DOHH2 (cell line): ENCODE data around the gene FAIM2.

Source experiments
- H3F3A ChIP-seq: fragments of 200-600 bp; sonication (generic), shearing (Covaris generic); 2 replicates; pipeline ENCODE4 v1.6.0; 2016; ENCODE audit warnings: antibody characterized with exemption, mild to moderate bottlenecking; ENCODE audit not compliant: control insufficient read depth, insufficient read depth
- H3K27ac ChIP-seq: fragments of 200-600 bp; sonication (generic); 2 replicates; pipeline ENCODE4 v1.5.1; 2014; ENCODE audit warnings: low read depth, mild to moderate bottlenecking, low read length, moderate library complexity
- H3K27me3 ChIP-seq: fragments of 200-600 bp; sonication (generic); 2 replicates; pipeline ENCODE4 v1.6.1; 2014; ENCODE audit warnings: mild to moderate bottlenecking, low read length, mixed read lengths; ENCODE audit not compliant: control insufficient read depth
- H3K36me3 ChIP-seq: fragments of 200-600 bp; sonication (generic); 2 replicates; pipeline ENCODE4 v1.6.1; 2014; ENCODE audit warnings: mild to moderate bottlenecking, low read length, moderate library complexity, mixed read lengths; ENCODE audit not compliant: control insufficient read depth
- H3K4me1 ChIP-seq: fragments of 200-600 bp; sonication (generic); 2 replicates; pipeline ENCODE4 v1.6.1; 2014; ENCODE audit warnings: mild to moderate bottlenecking, low read length, mixed read lengths; ENCODE audit not compliant: control insufficient read depth
- H3K4me2 ChIP-seq: fragments of 200-600 bp; sonication (generic); 2 replicates; pipeline ENCODE4 v1.6.0; 2014; ENCODE audit warnings: mild to moderate bottlenecking, low read length, moderate library complexity
- H3K4me3 ChIP-seq: fragments of 200-600 bp; sonication (generic); 2 replicates; pipeline ENCODE4 v1.5.1; 2014; ENCODE audit warnings: mild to moderate bottlenecking, low read length, mixed read lengths
- H3K79me2 ChIP-seq: fragments of 200-600 bp; sonication (generic); 2 replicates; pipeline ENCODE4 v1.6.1; 2014; ENCODE audit warnings: mild to moderate bottlenecking, low read length, mixed read lengths; ENCODE audit not compliant: control insufficient read depth
- H3K9me2 ChIP-seq: fragments of 200-600 bp; sonication (generic); replicated peaks from 2 replicates; pipeline ENCODE4 v1.6.1; 2014; ENCODE audit warnings: mild to moderate bottlenecking, low read length, mixed read lengths; ENCODE audit not compliant: control insufficient read depth
- H3K9me3 ChIP-seq: fragments of 200-600 bp; sonication (generic); 2 replicates; pipeline ENCODE4 v1.6.1; 2014; ENCODE audit warnings: antibody characterized with exemption, low read length, mixed read lengths; ENCODE audit not compliant: control insufficient read depth, insufficient read depth
- H4K20me1 ChIP-seq: fragments of 200-600 bp; sonication (generic); 2 replicates; pipeline ENCODE4 v1.6.0; 2014; ENCODE audit warnings: low read depth, mild to moderate bottlenecking, antibody characterized with exemption, low read length, moderate library complexity; ENCODE audit not compliant: control insufficient read depth, insufficient read depth
- CTCF ChIP-seq: fragments of 200-600 bp; sonication (generic); IDR thresholded peaks from one replicate; pipeline ENCODE4 v1.5.1; 2014; ENCODE audit warnings: antibody characterized with exemption, mild to moderate bottlenecking, low read depth, low read length; ENCODE audit not compliant: poor library complexity, severe bottlenecking
- EZH2phosphoT487 ChIP-seq: fragments of 200-600 bp; sonication (generic); IDR thresholded peaks from 2 replicates; pipeline ENCODE4 v1.6.1; 2017; ENCODE audit warnings: borderline replicate concordance, mild to moderate bottlenecking, antibody characterized with exemption, low read length, moderate library complexity, mixed read lengths

FAIM2 gene

GRCh38 chr12:49905718-49906314, 2.1 kb upstream of the FAIM2 start:
- Histone ChIP-seq H3K9me3 (no peaks in the 10 kb centered on the region), H3F3A (no peaks in the 10 kb centered on the region), H3K4me3 (no peak overlapping the region), H3K27me3 (peaks cover 14% of the 10 kb centered on the region; the same call in 1 of the 2 replicates), H3K4me2 (no peak overlapping the region), H3K9me2 (no peaks in the 10 kb centered on the region), H3K79me2 (no peaks in the 10 kb centered on the region), H3K27ac (no peak overlapping the region), H3K36me3 (no peaks in the 10 kb centered on the region), H4K20me1 (no peaks in the 10 kb centered on the region), H3K4me1 (peaks cover 9% of the 10 kb centered on the region; the same call in 1 of the 2 replicates)
- TF ChIP-seq EZH2phosphoT487 = no peak
- TF ChIP-seq CTCF = no peak

GRCh38 chr12:49904601-49905000, 901 bp upstream of the FAIM2 start:
- Histone ChIP-seq H3F3A (no peaks in the 10 kb centered on the region), H3K4me1 (peaks cover 9% of the 10 kb centered on the region; the same call in 1 of the 2 replicates), H3K4me2 (peak overlapping the region; percentile 57; the same call in 1 of the 2 replicates), H3K9me3 (no peaks in the 10 kb centered on the region), H3K9me2 (no peaks in the 10 kb centered on the region), H3K79me2 (no peaks in the 10 kb centered on the region), H4K20me1 (no peaks in the 10 kb centered on the region), H3K27ac (no peak overlapping the region), H3K27me3 (peaks cover 16% of the 10 kb centered on the region; the same call in 1 of the 2 replicates), H3K4me3 (no peak overlapping the region), H3K36me3 (no peaks in the 10 kb centered on the region)
- no peak for TF ChIP-seq EZH2phosphoT487
- TF ChIP-seq CTCF = no peak

GRCh38 chr12:49903351-49903699, 375 bp downstream of the FAIM2 start:
- H3K9me2 ChIP-seq = no peaks in the 10 kb centered on the region
- no peak overlapping the region for H3K27ac ChIP-seq
- no peak overlapping the region for H3K4me3 ChIP-seq
- peaks cover 19% of the 10 kb centered on the region; the same call in 1 of the 2 replicates for H3K27me3 ChIP-seq
- no peaks in the 10 kb centered on the region for H3K9me3 ChIP-seq
- H3K79me2 ChIP-seq = no peaks in the 10 kb centered on the region
- H3K4me2 ChIP-seq = peak overlapping the region; percentile 19; the same call in 1 of the 2 replicates
- H3F3A ChIP-seq = no peaks in the 10 kb centered on the region
- no peaks in the 10 kb centered on the region for H4K20me1 ChIP-seq
- no peak for TF ChIP-seq CTCF
- TF ChIP-seq EZH2phosphoT487 = no peak
- no peaks in the 10 kb centered on the region for H3K36me3 ChIP-seq
- peaks cover 9% of the 10 kb centered on the region; the same call in 1 of the 2 replicates for H3K4me1 ChIP-seq
